GM19328 (cell line): ENCODE data around the gene NDUFS8.
A peak's percentile ranks its signal among the peaks of the same experiment; 100 is the strongest.
"Not testable (repeated sequence)": the region's sequence is repeated elsewhere in the genome, so short reads cannot be mapped to it uniquely, and the experiment has no call there.

Experiments used
- ATAC-seq: cut with Tn5 transposase; IDR thresholded peaks from one replicate; pipeline ENCODE4 v1.9.1; 2021; ENCODE audit warnings: mild to moderate bottlenecking, moderate library complexity; ENCODE audit not compliant: unreplicated experiment

The NDUFS8 gene

GRCh38 chr11:68030318-68031143, at the start of gene NDUFS8:
Gene NDUFS8 (plus strand): TSS chr11:68030681. CDS start chr11:68032152, 1,471 bp downstream.
- peak; percentile 94 for ATAC-seq

DNA sequence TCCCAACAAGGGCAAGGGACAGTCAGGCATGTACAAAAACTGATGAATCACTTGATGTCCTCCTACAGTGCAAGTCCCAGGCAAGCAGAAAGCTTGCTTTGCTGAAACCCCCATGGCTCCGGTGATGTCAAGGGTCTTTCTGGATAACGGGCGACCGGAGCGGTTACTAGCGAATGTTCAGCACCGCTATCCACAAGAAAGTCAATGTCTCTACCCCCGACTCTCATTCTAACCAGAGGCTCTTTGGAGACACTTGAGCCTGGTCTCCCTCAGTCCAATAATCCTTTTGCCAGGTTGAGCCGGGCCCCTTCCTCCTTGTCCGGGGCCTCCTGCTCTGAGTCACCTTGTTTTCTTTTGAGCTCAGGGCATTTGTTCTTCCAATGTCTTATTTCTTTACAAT, 49.3 kb upstream of the NDUFS8 start:
- ATAC-seq, result not testable (repeated sequence)

DNA sequence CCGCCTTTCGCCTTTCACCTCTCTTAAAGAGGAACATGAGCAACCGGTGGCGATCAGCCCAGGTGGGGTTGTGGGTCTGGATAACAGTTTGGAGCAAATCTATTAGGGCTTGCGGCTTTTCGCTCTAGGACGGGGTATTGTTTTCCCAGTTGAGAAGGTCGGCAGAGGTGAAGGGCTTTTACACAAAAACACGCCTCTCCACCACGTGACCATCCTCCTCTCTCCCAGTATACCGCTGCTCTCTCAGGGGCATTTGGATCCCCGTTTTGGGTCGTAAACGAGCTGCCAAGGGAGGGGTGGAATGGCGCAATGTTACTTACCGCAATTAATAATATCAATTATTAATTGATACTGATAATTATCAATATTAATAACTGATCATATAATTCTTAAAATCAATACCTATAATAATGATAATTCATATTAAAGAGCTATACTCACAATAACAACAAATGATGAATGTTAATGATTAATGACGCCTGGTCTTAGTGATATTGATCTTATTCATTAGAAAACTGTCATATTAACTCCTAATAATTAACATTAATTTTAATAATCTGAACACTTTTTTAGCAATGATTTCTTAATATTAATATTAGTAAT, 48.1 kb upstream of the NDUFS8 start:
- not testable (repeated sequence) for ATAC-seq

DNA sequence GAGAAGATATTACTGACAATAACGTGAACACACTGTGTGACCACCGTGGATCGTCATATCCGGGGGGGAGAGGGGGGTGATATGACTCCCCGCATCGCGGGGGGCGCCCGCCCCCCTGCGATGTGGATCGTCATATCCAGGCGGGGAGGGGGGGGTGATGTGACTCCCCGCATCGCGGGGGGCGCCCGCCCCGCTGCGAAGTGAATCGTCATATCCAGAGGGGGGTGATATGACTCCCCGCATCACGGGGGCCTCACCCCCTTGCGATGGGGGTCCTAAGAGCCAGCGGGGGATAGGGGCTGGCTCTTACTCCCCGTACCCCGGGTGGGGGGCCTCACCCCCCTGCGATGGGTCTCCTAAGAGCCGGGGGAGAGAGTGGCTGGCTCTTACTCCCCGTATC, 46.5 kb upstream of the NDUFS8 start:
- ATAC-seq, result no peak

DNA sequence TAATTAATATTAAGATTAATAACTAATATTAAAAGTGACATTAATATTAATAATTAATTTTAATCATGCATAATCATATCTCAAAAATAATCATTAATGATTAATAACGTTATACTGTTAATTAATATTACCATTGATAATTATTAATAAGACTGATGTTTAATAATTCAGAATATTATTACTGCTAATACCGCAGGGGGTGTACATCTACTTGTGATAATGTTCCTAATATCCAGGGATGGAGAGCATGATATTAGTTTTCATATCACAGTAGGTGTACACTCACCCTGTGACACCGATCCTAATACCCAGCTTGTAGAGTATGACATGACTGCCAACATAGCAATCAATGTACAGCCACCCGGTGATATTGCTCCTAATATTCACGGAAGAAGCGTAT, 45.2 kb upstream of the NDUFS8 start:
- ATAC-seq, result not testable (repeated sequence)

GRCh38 chr11:67990546-67991346, 39.7 kb upstream of the NDUFS8 start:
- not testable (repeated sequence) for ATAC-seq

DNA sequence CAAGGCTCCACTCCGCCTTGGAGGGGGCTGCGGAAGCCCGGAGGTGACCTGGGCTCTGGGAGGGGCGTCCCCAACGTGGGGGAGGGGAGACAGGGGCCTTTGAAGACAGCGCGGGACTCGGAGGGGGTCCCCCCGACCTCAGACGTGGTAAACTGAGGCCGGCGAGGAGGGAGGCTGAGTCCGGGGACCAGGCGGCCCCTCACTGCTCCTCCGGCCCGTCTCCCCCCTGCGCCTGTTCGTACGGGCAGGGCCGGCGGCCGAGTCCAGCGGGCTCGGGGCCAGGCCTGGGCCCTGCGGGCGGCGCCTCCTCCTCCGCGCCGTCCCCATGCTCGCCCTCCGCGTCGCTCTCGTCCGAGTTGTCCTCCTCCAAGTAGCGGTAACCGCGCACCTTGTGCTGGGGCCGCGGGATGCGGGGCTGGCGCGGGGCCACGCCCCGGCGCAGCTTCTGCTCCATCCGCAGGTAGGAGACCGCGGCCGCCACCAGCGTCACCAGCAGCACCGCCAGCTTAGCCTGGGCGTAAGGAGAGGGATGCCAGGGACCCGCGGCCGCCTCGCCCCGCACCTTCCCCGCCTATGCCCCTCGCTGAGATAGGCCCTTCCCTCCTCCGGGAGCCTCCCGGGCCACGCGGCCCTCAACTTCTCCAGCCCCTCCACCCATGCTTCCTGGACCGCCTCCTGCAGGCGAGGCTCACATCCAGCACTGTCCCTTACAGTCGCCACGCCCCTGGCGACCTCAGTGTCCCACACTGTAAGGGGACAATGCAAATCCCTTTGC, 38.9 kb upstream of the NDUFS8 start:
- not testable (repeated sequence) for ATAC-seq

GRCh38 chr11:67993821-67994220, 36.7 kb upstream of the NDUFS8 start:
- not testable (repeated sequence) for ATAC-seq

DNA sequence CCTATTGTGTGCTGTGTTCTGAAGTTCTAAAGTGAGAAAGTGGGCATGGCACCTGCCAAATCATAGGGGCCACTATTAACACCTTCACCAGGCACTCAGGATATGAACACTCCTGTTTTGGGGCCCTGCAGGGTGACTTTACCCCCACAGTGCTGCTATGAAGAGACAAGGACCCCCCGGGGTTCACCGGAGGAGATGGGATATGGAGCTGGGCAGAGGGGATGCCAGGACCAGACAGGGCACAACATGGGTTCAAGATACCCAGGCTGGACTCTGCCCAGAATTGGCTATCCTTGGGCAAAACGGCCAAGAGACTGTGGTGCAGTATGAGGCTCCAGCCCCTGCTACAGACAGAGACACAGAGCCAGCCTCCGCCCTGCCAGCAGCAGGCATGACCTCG, 36.1 kb upstream of the NDUFS8 start:
- not testable (repeated sequence) for ATAC-seq

DNA sequence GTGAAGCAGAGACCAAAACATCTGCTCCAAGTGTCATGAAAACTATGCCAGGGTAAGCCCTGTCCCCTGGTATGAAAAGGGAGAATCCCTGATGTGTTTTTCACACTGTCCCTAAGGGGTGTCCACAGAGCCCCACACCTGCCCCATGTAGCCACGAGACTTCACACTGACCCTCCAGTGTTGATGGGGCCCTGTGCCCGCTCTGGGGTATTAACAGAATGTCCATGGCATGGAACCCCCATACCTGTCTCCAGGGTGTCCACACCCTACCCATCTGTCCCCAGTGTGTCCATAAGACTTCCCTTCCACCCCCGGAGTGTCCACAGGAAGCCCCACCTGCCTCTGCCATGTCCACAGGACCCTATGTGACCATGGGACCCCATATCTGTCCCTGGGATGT, 35.4 kb upstream of the NDUFS8 start:
- ATAC-seq, result not testable (repeated sequence)

- ATAC-seq, result not testable (repeated sequence)
These were observed 34.9 kb upstream of the NDUFS8 start for GRCh38 chr11:67995579-67995978.

DNA sequence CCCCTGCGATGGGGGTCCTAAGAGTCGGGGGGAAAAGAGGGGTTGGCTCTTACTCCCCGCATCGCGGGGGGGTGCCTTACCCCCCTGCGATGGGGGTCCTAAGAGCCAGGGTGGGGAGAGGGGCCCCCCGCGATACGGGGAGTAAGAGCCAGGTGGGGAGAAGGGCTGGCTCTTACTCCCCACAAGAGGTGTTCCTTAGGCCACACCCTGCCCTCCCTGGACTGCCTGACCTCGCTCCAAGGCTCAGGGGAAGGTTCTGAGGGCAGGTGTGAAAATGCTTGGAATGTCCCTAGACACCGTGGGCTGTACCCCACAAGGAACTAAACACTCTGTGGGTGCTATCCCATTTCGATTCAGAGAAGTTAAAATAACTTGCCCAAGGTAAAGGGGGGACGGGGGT, 34.4 kb upstream of the NDUFS8 start:
- ATAC-seq, result no peak

DNA sequence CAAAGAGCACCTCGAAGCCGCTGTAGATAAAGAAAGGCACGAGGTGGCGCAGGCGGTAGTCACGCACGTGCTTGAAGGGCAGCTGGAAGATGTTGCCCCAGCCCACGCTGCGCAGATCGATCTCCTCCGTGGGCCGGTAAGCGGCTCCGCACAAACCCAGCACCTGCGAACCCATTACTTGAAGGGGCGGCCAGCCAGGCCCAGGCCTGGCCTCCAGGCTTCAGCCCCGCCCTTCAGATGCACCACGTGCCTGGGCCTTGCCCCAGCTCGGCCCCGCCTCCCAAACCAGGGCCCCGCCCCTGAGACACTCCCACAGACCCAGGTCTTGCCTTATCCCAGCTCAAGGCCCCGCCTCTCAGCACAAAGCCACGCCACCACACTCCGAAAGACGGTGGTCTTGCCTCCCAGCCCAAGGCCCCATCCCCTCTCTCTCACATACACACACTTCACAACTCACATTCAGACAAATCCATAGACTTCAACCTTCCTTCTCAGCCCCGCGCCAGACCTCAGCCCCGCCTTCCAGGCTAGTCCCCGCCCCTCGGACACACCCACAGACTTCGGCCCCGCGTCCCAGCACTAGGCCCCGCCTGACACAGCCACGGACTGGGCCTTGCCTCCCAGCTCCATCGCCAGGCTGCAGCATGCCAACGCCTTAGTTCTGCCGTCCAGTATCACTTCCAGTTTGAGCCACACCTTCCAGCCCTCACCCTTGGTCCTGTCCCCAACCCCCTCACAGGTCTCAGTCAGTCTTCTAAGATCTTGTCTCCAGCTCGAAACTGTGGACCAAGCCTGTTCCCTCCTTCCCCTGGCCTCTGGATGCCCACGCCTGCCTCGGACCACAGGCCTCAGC, 33.6 kb upstream of the NDUFS8 start:
- no peak for ATAC-seq

- ATAC-seq, result no peak
These were observed 33.0 kb upstream of the NDUFS8 start for GRCh38 chr11:67997475-67997921.

- ATAC-seq, result no peak
These were observed 32.1 kb upstream of the NDUFS8 start for GRCh38 chr11:67998150-67999045.

DNA sequence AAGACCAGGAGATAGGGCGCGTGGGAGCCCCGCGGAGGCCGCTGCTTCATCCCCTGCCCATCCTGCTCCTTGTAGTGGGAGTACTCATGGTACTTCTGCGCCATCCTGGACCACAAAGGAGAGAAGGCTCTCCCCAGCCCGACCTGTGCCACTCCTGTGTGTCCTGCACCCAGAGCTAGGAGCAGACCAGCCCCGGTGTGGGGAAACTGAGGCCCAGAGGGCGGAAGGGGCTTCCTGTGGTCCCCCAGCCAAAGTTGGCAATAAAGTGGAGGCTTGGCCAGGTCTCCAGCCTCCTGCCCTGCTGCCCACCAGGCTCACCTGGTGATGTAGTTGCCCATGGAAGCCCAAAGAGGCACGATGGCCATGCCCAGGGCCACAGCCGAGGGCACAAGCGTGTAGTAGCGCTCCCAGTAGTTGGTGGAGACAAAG, 31.3 kb upstream of the NDUFS8 start:
- no peak for ATAC-seq

DNA sequence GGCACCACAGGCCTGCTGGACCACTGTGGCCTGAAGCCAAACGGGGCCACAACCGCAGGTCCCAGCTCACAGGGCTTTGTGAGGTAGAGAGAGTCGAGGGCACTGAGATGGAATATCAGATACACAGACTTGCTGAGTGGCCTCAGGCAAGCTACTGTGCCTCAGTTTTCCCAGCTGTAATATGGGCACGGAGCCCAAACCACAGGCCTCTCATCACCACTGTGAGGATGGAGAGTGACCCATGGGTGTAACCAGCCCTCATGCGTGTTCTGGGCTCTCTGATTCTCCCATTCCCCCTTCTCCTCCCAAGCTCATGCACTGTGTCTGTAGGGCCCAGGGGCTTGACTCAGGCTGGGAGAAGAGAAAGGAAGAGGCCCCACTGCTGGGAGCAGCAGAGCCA, 30.8 kb upstream of the NDUFS8 start:
- no peak for ATAC-seq

GRCh38 chr11:68002575-68002937, 27.9 kb upstream of the NDUFS8 start:
- peak; percentile 1 for ATAC-seq
